ENCODE results near the gene ASTL. TPM values are rescaled to one million over a fixed set of nuclear protein-coding genes. Genes with fewer than 3 reads are reported as not detected.

The ASTL gene
- total RNA-seq, 1 donor from 2014 or later, result not detected

DNA sequence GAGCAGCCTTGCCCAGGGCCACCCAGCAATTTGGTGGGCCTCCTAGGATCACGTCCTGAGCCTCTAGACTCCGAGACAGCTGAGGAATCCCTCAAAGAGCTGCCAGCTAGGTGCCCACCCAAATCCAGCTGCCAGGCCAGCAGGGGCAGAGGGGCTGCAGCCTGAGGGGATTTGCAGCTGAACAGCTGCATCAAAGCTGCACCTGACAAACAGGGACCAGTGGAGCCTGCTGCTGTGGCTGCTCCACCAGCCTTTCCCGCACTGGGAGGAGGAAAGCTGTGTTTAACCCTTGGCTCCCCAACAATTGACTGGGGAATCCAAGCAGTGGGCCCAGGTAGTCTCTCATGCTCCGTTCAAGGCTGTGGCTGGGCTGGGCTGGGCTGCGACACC is 30.2 kb downstream of the ASTL start:
- intact Hi-C loops (cut with DNase I), result no loop called here
- DNase-seq (ENCODE audit: missing footprints), result no peak
- ATAC-seq, result no peak

- ATAC-seq (no peak), DNase-seq (ENCODE audit: missing footprints) (no peak)
- intact Hi-C loops (cut with DNase I), result no loop called here
Measured at GRCh38 chr2:96107708-96108065, 30.6 kb downstream of the ASTL start.

- ATAC-seq, result no peak
- no peak for DNase-seq (ENCODE audit: missing footprints)
- intact Hi-C loops (cut with DNase I), result no loop called here
Measured at GRCh38 chr2:96106991-96107707, 31.2 kb downstream of the ASTL start.

DNA sequence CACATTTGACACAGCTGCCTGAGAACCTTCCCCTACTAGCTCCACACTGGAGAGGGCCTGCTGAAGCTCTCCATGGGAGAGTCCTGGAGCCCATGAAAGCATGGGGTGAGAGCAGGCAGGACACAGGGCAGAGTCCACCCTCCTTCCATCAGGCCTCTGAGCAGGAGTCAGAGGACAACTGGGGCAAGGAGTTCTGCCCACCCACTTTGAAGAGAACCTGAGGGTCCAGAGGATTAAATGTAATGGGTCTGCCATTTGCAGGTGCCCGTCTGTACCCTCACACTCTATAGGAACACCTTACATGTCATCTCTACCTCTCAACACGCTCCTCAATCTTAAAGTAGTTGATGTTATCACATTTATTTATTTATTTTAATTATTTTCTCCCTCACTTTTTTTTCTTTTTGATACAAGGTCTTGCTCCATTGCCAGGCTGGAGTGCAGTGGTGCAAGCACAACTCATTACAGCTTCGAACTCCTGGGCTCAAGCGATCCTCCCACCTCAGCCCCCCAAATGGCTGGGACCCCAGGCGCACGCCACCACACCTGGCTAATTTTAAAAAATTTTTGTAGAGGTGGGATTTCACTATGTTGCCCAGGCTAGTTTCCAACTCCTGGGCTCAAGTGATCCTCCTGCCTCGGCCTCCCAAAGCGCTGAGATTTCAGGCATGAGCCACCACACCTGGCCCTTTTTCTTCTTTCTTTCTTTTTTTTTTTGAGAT is 32.1 kb downstream of the ASTL start:
- ATAC-seq (no peak), DNase-seq (ENCODE audit: missing footprints) (no peak)
- intact Hi-C loops (cut with DNase I), result no loop called here

DNA sequence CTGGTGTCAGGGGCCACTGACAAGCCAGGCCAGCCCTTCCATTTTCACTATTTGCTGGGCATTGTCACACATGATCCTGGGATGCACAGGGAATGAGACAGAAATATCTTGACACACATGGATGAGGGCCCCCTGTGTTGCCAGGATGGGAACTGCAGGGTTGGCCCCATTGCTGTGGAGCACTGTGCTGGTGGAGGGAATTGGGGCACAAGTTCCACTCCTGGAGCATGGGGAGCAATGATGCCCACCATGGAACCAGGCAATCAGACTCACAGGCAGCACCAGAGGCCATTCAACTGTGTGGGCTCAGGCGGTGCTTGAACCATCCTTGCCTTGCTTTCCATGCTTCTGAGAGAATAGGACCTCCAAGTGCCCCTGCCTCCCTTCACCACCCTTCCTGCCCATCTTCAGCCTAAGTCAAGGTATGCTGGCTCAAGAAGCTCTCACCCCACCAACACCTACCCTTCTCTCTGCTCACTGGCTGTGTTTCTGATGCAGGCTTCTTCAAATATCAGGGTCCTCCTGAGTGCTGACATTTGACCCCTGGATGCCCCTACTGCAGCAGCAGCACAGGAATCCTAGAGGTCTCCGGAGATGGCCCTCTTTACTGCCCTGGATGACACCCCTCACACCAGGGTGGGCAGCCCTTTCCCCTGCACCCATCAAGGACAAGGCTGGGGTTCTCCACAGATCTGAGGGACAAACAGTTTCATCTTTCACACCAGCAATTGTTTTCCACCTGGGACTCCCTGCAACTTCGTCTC is 33.0 kb downstream of the ASTL start:
- intact Hi-C loops (cut with DNase I), result no loop called here
- DNase-seq (ENCODE audit: missing footprints) (no peak), ATAC-seq (no peak)

DNA sequence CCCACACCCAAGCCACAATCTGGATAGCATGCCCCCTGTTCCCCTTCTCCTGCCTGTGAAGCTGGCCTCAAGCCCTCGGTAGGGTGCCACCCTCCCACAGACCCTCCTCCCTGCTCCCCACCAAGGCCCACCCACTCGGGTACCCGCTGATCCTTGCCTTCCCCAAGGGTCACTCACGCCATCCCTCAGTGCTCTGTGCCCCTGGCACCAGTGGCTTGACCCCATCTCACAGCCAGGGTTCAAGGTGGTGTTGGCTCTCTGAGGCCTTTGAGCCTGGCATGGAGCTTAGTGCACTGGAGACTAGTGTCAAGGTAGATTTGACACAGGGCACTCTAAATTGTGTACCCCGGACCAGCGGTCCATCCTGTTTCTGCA is 33.8 kb downstream of the ASTL start:
- no peak for DNase-seq (ENCODE audit: missing footprints)
- ATAC-seq, result no peak
- intact Hi-C loops (cut with DNase I), result no loop called here

DNA sequence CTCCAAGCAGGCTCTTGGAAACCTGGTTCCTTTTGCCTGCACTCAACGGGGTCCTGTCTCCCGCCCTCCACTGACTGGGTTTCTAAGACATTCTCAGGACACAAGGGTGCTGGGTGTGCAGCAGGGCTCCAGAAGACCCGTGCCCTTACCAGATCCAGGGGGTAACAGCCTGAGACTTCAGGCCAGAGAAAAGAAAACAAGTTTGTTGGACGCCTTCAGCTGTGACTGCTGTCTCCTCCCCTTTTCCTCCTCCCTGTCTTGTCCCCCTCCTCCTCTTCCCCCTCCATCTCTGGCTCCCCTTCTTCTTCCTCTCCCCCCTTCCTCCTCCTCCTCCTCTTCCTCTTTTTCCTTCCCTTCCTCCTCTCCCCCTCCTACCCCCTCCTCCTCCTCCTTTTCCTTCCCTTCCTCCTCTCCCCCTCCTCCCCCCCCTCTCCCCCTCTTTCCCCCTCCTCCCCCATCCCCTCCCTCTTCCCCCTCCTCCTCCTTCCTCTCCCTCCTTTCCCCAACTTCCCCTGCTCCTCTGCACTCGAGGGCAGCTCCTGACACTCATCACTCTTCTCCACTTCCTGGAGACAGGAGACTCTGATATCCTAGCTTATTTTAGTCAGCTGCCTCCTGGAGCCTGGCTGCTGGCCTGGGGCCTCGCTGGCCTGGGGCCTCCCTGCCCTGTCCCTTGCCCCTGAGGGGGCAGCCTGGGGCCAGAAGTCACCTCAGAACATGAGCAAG is 34.4 kb downstream of the ASTL start:
- DNase-seq (ENCODE audit: missing footprints) (no peak), ATAC-seq (peak; percentile 65)
- intact Hi-C loops (cut with DNase I), result no loop called here

DNA sequence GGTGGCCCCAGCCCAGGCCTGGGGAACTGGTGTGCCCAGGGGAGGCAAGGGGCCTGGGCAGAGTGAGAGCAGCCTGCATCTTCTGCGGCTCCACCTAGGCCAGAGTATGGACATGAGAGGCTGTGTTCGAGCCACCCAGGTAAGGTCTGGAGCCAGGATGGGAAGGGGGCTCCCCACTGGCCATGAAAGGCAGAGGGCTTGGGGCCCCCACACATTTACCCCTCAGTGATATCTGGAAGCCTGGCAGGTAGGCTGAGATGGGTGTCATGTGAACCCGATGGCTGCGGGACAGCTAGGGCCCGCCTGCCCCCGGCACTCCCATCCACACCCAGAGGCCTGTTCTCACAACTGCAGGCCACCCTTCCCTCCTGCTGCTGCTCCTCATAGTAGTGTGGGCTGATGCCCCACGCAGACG is 35.1 kb downstream of the ASTL start:
- no peak for DNase-seq (ENCODE audit: missing footprints)
- ATAC-seq, result no peak
- intact Hi-C loops (cut with DNase I), result no loop called here

DNA sequence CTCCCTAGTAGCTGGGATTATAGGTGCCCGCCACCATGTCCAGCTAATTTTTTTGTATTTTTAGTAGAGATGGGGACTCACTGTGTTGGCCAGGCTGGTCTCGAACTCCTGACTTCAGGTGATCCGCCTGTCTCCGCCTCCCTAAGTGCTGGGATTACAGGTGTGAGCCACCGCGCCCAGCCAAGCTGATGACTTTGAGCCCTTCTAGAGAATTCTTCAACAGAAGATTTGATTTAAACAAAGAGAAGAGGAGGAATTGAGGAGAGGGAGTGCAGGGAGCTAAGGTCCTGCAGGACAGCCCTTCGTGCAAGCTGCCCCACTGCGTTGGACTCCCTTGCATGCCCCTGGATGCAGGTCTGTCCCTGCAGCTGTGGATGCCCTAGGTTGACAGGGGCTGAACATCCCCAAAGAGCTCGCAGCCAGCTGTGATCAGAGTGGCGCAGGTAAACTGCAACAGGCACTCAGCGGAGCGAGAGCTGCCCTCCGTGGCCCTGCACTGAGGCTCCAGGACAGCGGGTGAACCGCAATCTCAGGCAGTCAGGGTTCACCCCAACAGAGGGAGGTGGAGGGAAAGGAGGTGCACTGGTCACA is 35.6 kb downstream of the ASTL start:
- ATAC-seq (no peak), DNase-seq (ENCODE audit: missing footprints) (no peak)
- intact Hi-C loops (cut with DNase I), result no loop called here

- ATAC-seq, result no peak
- intact Hi-C loops (cut with DNase I), result no loop called here
- DNase-seq (ENCODE audit: missing footprints), result no peak
Measured at GRCh38 chr2:96100893-96101304, 37.4 kb downstream of the ASTL start.

DNA sequence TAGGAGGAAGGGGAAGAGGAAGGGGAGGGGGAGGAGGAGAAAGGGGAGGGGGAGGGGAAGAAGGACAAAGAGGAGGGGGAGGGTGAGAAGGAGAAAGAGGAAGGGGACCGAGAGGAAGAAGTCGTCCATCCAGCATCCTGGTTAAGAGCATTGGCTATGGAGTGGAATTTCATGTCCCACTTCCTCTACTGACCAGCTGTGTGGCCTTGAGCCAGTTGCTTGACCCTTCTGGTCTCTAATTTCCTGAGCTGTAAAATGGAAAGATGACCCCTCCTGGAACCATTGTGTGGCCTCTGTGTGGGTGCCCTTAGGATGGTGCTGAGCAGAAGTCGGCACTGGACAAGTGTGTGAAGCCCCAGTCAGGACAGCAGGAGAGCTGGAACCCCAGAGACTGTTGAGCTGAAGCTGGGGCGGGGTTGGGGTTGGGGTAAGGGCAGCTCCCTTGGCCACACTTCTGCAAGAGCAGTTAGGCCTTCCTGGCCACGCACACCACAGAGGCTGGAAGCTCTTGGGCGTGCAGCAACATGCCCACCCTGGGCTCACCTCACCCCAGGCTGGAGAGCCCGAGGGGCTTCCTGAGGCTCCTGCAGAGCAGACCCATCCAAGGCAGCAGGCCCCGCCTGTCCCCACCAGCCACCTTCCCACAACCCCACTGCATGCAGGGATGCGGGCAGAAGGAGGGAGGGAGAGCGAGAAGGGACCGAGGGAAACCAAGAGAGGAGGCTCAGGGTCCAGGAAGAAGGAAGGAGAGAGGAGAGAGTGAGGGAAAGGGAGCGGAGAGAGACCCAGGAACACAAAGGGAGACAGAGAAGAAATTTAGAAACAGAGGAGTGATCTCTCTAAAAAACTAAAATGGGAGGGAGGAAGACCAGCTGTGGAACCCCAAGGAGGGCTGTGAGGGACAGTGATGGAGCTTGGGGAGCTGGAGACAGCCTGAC is 38.2 kb downstream of the ASTL start:
- intact Hi-C loops (cut with DNase I), result no loop called here
- ATAC-seq, result no peak

GRCh38 chr2:96098900-96099590 is 39.3 kb downstream of the ASTL start:
- ATAC-seq, result peak; percentile 91
- DNase-seq (ENCODE audit: missing footprints), result peak; percentile 83
- intact Hi-C loops (cut with DNase I), result no loop called here

More for the DNA sequence above, 38.2 kb downstream of the ASTL start:
- no peak for DNase-seq (ENCODE audit: missing footprints)

DNA sequence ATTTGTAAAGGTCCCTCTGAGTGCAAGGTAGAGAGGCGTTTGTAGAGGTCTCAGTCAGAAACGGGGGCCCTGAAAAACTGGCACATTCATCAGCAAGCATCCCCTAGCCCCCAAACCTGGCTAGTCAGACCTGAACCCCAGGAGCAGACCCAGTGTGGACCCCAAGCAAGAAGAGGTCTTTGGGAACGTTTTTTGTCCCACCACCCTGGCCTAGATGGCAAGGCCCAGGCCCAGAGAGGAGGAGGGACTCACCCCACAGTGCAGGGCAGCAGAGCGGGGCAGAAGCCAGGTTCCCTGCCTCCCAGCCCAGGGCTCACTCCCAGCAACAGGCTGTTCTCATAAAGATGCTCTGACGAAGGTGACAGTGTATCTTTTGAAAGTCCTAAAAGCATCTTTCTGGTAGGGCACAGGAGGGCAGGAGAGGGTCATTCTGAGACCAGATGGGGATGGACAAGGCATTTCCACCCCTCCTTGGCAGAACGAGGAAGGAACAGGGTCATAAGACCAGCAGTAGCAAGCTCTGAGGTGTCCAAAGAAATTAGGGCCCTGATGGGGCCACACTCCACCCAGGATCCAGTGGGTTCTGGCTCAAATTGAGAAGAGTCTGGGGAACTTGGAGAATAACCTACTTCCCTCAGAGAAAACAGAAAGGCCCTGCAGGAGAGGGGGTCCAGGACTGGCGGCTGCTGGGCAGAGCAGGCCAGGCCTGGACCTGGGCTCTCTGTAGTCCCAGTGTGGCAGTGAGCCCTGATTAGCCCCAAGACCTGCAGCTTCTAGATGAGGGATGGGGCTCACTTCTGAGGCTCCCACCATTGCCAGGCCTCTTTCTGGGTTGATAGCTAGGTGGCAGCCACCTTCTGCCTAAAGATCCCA is 40.1 kb downstream of the ASTL start:
- intact Hi-C loops (cut with DNase I), result no loop called here
- DNase-seq (ENCODE audit: missing footprints) (no peak), ATAC-seq (peak; percentile 4)

- DNase-seq (ENCODE audit: missing footprints) (no peak), ATAC-seq (no peak)
- intact Hi-C loops (cut with DNase I), result no loop called here
Measured at GRCh38 chr2:96097441-96097840, 40.9 kb downstream of the ASTL start.

DNA sequence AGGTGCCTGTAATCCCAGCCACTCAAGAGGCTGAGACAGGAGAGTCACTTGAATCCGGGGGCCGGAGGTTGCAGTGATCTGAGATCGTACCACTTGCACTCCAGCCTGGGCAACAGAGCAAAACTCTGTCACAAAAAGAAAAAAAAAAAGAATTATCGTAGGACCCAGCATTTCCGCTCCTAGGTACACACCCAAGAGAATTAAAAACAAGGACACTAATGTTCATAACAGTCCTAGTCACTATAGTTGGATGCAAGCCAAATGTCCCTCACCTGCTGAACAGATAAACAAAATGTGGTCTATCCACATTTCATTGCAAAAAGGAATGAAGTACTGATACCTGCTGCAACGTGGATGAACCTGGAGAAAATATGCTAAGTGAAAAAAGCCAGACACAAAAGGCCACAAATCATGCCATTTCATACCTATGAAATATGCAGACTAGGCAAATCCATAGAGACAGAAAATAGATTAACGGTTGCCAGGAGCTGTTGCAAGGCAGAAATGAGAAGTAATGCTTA is 43.1 kb downstream of the ASTL start:
- intact Hi-C loops (cut with DNase I), result no loop called here
- ATAC-seq (no peak), DNase-seq (ENCODE audit: missing footprints) (peak; percentile 60)

- no peak for ATAC-seq
- DNase-seq (ENCODE audit: missing footprints), result no peak
- intact Hi-C loops (cut with DNase I), result no loop called here
Measured at GRCh38 chr2:96093528-96093927, 44.8 kb downstream of the ASTL start.

Data from Right ventricle myocardium inferior (tissue), 1 donor.